Ishikawa (cell line): ENCODE measurements around the gene NDOR1.

Experiments
- CEBPB ChIP-seq: IDR thresholded peaks from 2 replicates; pipeline ENCODE4 v1.6.1; 2012
- CREB1 ChIP-seq: IDR thresholded peaks from 2 replicates; pipeline ENCODE4 v1.6.1; 2012; ENCODE audit warnings: low read depth
- EGR1 ChIP-seq: IDR thresholded peaks from 2 replicates; pipeline ENCODE4 v1.6.1; 2012
- EP300 ChIP-seq: IDR thresholded peaks from 2 replicates; pipeline ENCODE4 v1.6.1; 2012; ENCODE audit warnings: borderline replicate concordance
- FOXM1 ChIP-seq: IDR thresholded peaks from 2 replicates; pipeline ENCODE4 v1.6.1; 2012; ENCODE audit warnings: low read depth, borderline replicate concordance
- MAX ChIP-seq: IDR thresholded peaks from 2 replicates; pipeline ENCODE4 v1.6.1; 2012
- NFIC ChIP-seq: IDR thresholded peaks from 2 replicates; pipeline ENCODE4 v1.6.1; 2012
- RAD21 ChIP-seq: IDR thresholded peaks from 2 replicates; pipeline ENCODE4 v1.6.1; 2012; ENCODE audit warnings: low read depth
- TAF1 ChIP-seq: IDR thresholded peaks from 2 replicates; pipeline ENCODE4 v1.6.1; 2012; ENCODE audit warnings: low read depth, mild to moderate bottlenecking
- TCF12 ChIP-seq: IDR thresholded peaks from 2 replicates; pipeline ENCODE4 v1.6.1; 2012; ENCODE audit warnings: low read depth
- TEAD4 ChIP-seq: IDR thresholded peaks from 2 replicates; pipeline ENCODE4 v1.6.1; 2012
- YY1 ChIP-seq: IDR thresholded peaks from 2 replicates; pipeline ENCODE4 v1.6.1; 2012; ENCODE audit warnings: low read depth
- ZBTB7A ChIP-seq: IDR thresholded peaks from 2 replicates; pipeline ENCODE4 v1.6.1; 2012; ENCODE audit warnings: low read depth
- TF ChIP-seq, protein P1 (sequence below): IDR thresholded peaks from 2 replicates; pipeline ENCODE4 v1.6.1; 2012; ENCODE audit warnings: low read depth, mild to moderate bottlenecking
- TF ChIP-seq, protein P2 (sequence below): IDR thresholded peaks from 2 replicates; pipeline ENCODE4 v1.6.1; 2012

The NDOR1 gene

GRCh38 chr9:137217276-137218211 lies 12.0 kb downstream of the NDOR1 start:
- TF ChIP-seq NFIC: no peak
- TF ChIP-seq, protein P1, sequence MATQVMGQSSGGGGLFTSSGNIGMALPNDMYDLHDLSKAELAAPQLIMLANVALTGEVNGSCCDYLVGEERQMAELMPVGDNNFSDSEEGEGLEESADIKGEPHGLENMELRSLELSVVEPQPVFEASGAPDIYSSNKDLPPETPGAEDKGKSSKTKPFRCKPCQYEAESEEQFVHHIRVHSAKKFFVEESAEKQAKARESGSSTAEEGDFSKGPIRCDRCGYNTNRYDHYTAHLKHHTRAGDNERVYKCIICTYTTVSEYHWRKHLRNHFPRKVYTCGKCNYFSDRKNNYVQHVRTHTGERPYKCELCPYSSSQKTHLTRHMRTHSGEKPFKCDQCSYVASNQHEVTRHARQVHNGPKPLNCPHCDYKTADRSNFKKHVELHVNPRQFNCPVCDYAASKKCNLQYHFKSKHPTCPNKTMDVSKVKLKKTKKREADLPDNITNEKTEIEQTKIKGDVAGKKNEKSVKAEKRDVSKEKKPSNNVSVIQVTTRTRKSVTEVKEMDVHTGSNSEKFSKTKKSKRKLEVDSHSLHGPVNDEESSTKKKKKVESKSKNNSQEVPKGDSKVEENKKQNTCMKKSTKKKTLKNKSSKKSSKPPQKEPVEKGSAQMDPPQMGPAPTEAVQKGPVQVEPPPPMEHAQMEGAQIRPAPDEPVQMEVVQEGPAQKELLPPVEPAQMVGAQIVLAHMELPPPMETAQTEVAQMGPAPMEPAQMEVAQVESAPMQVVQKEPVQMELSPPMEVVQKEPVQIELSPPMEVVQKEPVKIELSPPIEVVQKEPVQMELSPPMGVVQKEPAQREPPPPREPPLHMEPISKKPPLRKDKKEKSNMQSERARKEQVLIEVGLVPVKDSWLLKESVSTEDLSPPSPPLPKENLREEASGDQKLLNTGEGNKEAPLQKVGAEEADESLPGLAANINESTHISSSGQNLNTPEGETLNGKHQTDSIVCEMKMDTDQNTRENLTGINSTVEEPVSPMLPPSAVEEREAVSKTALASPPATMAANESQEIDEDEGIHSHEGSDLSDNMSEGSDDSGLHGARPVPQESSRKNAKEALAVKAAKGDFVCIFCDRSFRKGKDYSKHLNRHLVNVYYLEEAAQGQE: no peak
- TF ChIP-seq ZBTB7A: 0 out of 2 replicates have a peak, but pooled peaks have one; percentile 44
- TF ChIP-seq RAD21: peak; percentile 9; the same call in 1 of the 2 replicates
- peak; percentile 66 for TF ChIP-seq MAX
- no peak for TF ChIP-seq EGR1

DNA sequence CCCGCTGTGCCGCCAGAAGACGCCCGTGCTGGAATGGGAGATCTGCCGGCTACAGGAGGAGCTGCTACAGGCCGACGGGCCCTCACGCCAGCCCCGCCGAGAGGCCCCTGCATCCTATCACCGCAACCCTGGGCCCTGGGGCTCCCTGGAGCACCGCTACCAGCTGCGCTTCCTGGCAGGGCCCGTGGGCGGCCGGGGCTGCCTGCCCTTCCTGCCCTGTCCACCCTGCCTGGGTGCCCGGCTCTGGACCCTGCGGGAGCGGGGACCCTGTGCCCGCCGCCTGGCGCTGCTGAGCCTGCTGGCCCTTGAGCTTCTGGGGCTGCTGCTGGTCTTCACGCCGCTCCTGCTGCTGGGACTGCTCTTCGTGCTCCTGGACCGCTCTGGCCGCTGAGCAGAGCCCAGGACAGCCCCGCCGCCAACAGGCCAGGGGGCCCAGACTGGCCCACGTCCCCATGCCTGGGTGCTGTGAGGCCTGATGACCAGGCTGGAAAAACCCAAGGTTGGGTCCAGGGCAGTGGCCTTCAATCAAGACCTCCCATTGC lies 12.8 kb downstream of the NDOR1 start:
- TF ChIP-seq FOXM1: no peak
- no peak for TF ChIP-seq NFIC
- TF ChIP-seq, protein P1: no peak
- TF ChIP-seq ZBTB7A: no peak
- TF ChIP-seq CEBPB: no peak
- no peak for TF ChIP-seq MAX
- TF ChIP-seq CREB1: no peak
- no peak for TF ChIP-seq TEAD4
- TF ChIP-seq RAD21: no peak
- TF ChIP-seq EGR1: no peak
- TF ChIP-seq, protein P2, sequence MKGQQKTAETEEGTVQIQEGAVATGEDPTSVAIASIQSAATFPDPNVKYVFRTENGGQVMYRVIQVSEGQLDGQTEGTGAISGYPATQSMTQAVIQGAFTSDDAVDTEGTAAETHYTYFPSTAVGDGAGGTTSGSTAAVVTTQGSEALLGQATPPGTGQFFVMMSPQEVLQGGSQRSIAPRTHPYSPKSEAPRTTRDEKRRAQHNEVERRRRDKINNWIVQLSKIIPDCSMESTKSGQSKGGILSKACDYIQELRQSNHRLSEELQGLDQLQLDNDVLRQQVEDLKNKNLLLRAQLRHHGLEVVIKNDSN: no peak

- no peak for TF ChIP-seq NFIC
- TF ChIP-seq EP300: no peak
- TF ChIP-seq ZBTB7A: no peak
- TF ChIP-seq, protein P2: no peak
- no peak for TF ChIP-seq CREB1
- TF ChIP-seq, protein P1: no peak
- no peak for TF ChIP-seq EGR1
- no peak for TF ChIP-seq TAF1
- TF ChIP-seq RAD21: no peak
- no peak for TF ChIP-seq MAX
- TF ChIP-seq TEAD4: no peak
- TF ChIP-seq YY1: no peak
- TF ChIP-seq TCF12: no peak
- no peak for TF ChIP-seq CEBPB
- TF ChIP-seq FOXM1: no peak
These were observed 13.3 kb downstream of the NDOR1 start for GRCh38 chr9:137218754-137219271.

DNA sequence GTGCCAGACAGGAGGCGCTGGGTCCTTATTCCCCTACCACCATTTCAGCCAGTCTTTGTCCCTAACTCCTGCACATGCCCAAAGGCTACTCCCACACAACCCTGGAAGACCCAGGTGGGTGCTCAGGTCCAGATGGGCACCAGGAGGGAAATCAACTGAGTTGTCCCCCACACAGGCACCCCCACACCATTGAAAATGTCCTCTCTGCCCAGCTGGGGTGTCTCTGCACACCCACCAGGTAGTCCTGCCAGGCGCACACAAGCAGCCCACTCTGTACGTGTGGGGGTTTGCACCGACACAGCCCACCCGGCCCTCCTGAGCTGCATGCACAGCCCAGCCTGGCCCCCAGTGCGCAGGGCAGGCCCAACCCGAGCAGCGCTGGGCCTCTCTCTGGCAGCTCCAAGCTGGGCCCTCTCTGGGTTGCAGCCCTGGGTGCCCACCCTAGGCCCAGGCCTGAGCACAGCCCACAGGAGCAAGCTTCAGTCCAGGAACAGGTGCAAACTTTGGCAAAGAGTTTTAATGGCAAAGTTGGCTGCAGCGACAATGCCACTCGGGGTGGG lies 14.3 kb downstream of the NDOR1 start:
- no peak for TF ChIP-seq TCF12
- TF ChIP-seq CREB1: no peak
- TF ChIP-seq EP300: no peak
- TF ChIP-seq TAF1: no peak
- TF ChIP-seq NFIC: no peak
- TF ChIP-seq, protein P1: no peak
- TF ChIP-seq YY1: no peak
